HepG2 (cell line): Measurements from ENCODE around the gene STARD13. TPM values are rescaled to one million over a fixed set of nuclear protein-coding genes. Genes with fewer than 3 reads are reported as not detected.

Experiments
- DNMT3B ChIP-seq: conservative IDR thresholded peaks from 2 replicates; pipeline ENCODE4 v1.6.1; 2016; ENCODE audit warnings: missing biosample characterization, control low read depth
- ELF1 ChIP-seq: sonication (generic); formaldehyde crosslinking; IDR thresholded peaks from 2 replicates; pipeline ENCODE4 v1.4.0; 2020; ENCODE audit warnings: missing genetic modification reagents
- ETV5 ChIP-seq: IDR thresholded peaks from 2 replicates; pipeline ENCODE4 v1.6.1; 2018; ENCODE audit warnings: missing biosample characterization, missing genetic modification reagents, inconsistent platforms, borderline replicate concordance
- GLI4 ChIP-seq: sonication (generic); formaldehyde crosslinking; IDR thresholded peaks from 2 replicates; pipeline ENCODE4 v1.5.1; 2020; ENCODE audit warnings: missing genetic modification reagents, mild to moderate bottlenecking, moderate library complexity, borderline replicate concordance
- JARID2 ChIP-seq: sonication (generic); formaldehyde crosslinking; IDR thresholded peaks from 2 replicates; pipeline ENCODE4 v1.8.1; 2023; ENCODE audit warnings: missing genetic modification reagents, inconsistent platforms; ENCODE audit not compliant: insufficient replicate concordance
- SP2 ChIP-seq: sonication (generic); formaldehyde crosslinking; IDR thresholded peaks from 2 replicates; pipeline ENCODE4 v1.5.1; 2020; ENCODE audit warnings: mild to moderate bottlenecking, missing genetic modification reagents
- SP5 ChIP-seq: IDR thresholded peaks from 2 replicates; pipeline ENCODE4 v1.6.1; 2016; ENCODE audit warnings: low read depth, borderline replicate concordance
- TBX2 ChIP-seq: sonication (generic); formaldehyde crosslinking; IDR thresholded peaks from 2 replicates; pipeline ENCODE4 v1.5.0; 2020; ENCODE audit warnings: missing genetic modification reagents, mild to moderate bottlenecking, borderline replicate concordance
- ZKSCAN8 ChIP-seq: IDR thresholded peaks from 2 replicates; pipeline ENCODE4 v1.6.1; 2016; ENCODE audit warnings: borderline replicate concordance, missing genetic modification reagents, missing compliant biosample characterization
- ZNF30 ChIP-seq: sonication (generic); formaldehyde crosslinking; IDR thresholded peaks from 2 replicates; pipeline ENCODE4 v1.5.0; 2020; ENCODE audit warnings: mild to moderate bottlenecking, missing genetic modification reagents
- ZNF317 ChIP-seq: sonication (generic); formaldehyde crosslinking; IDR thresholded peaks from 2 replicates; pipeline ENCODE4 v1.5.0; 2020; ENCODE audit warnings: mild to moderate bottlenecking, missing genetic modification reagents
- ZNF572 ChIP-seq: sonication (generic); formaldehyde crosslinking; IDR thresholded peaks from 2 replicates; pipeline ENCODE4 v1.5.1; 2020; ENCODE audit warnings: mild to moderate bottlenecking, missing genetic modification reagents
- ZNF670 ChIP-seq: sonication (generic); formaldehyde crosslinking; IDR thresholded peaks from 2 replicates; pipeline ENCODE4 v1.8.0; 2022; ENCODE audit warnings: mild to moderate bottlenecking, missing genetic modification reagents, borderline replicate concordance
- ZNF775 ChIP-seq: sonication (generic); formaldehyde crosslinking; IDR thresholded peaks from 2 replicates; pipeline ENCODE4 v1.4.0; 2020; ENCODE audit warnings: missing genetic modification reagents, mild to moderate bottlenecking, moderate library complexity, borderline replicate concordance
- polyA plus RNA-seq, 8 experiments: library from polyadenylated mRNA; depleted of rRNA in 3 of 8; stranded (reverse) in 7 of 8; unstranded in 1 of 8; fragments of >200 nt; fragmentation: Illumina TruSeq in 4 of 8; extraction: Trizol in 4 of 8; gene quantifications; 2 replicates each; pipeline versions ENCODE4 v1.2.1 to v1.2.3, GENCODE V29; 2011 to 2016; ENCODE audit warnings: low read depth in 4 of 8, missing spikeins in 1 of 8, mixed read lengths in 1 of 8; ENCODE audit not compliant: insufficient read depth in 1 of 8
- total RNA-seq, 5 experiments: library from RNA; depleted of rRNA; stranded (reverse); fragments of >200 nt; fragmentation: Illumina TruSeq; extraction: Trizol; gene quantifications; 2 replicates each; pipeline ENCODE4 v1.2.3, GENCODE V29; 2016; ENCODE audit warnings: low read depth in 1 of 5
- TF ChIP-seq, protein P1 (sequence below): sonication (generic); formaldehyde crosslinking; IDR thresholded peaks from 2 replicates; pipeline ENCODE4 v1.4.0; 2020; ENCODE audit warnings: missing genetic modification reagents
- TF ChIP-seq, protein P2 (sequence below): sonication (generic); formaldehyde crosslinking; IDR thresholded peaks from 2 replicates; pipeline ENCODE4 v1.9.0; 2022; ENCODE audit warnings: low read depth, missing genetic modification reagents
- TF ChIP-seq, protein P3 (sequence below): sonication (generic); formaldehyde crosslinking; IDR thresholded peaks from 2 replicates; pipeline ENCODE4 v1.4.0; 2020; ENCODE audit warnings: missing genetic modification reagents
- TF ChIP-seq, protein P4 (sequence below): sonication (generic); formaldehyde crosslinking; IDR thresholded peaks from 2 replicates; pipeline ENCODE4 v1.5.1; 2020; ENCODE audit warnings: mild to moderate bottlenecking, missing genetic modification reagents

STARD13 gene
- total and polyA plus RNA-seq, 2 of the 13 experiments (the other 11 are each of a cell fraction or from before 2014, with no cell fraction given), result 12.8 to 14.3 TPM

DNA sequence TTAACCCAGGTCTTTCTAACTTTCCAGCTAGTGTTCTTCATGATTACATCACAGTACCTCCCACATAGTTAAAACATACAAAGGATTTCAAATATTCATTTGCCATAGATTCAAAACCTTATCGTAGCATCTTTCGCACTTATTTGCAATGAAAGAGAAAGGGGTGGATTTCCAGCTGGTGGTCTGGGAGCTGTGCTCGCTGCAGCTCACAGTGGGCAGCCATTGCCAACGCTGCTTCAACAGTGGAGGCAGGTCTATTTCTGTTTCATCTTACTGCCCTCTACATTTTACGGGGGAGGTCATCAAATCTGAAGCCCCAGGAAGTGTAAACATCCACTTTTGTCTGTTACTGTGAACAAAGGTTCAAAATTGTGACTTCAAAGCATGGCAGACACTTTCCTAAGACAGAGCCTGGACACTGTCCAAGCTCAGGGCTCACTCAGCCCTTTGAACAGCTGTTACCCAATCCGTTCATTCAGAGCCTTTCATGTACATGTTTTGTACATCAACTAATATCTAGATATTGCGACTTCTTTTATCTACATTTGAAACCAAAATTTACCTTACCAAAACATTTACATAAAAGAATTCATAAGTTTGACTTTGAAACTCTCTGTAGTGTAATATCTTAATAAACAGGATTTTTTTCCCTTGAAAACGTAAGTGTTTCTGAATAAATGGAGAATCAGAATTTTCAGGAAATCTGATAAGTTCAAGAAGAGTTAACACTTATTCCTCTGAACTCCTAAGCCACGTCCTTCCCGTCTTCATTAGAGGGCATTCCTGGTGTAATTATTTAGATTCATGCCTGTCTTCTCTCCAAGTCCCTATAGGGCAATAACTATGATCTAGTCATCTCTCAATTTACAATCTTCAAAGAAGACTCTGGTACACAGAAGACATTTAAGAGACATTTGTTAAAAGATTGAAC, 25.1 kb downstream of the STARD13 start (continued):
- TF ChIP-seq ZKSCAN8 (CRISPR knock-in tag) (peak; percentile 91; the same call in 1 of the 2 replicates), GLI4 (CRISPR knock-in tag) (no peak), SP5 (peak; percentile 74), ZNF670 (no peak), SP2 (CRISPR knock-in tag) (no peak), ZNF775 (no peak), ZNF30 (CRISPR knock-in tag) (no peak), ETV5 (CRISPR knock-in tag) (peak; percentile 96), TBX2 (CRISPR knock-in tag) (peak; percentile 99), DNMT3B (CRISPR knock-in tag) (0 out of 2 replicates have a peak, but pooled peaks have one; percentile 30), ZNF572 (CRISPR knock-in tag) (no peak), ELF1 (peak; percentile 51), JARID2 (CRISPR knock-in tag) (no peak), ZNF317 (CRISPR knock-in tag) (peak; percentile 86)
- TF ChIP-seq, protein P1, sequence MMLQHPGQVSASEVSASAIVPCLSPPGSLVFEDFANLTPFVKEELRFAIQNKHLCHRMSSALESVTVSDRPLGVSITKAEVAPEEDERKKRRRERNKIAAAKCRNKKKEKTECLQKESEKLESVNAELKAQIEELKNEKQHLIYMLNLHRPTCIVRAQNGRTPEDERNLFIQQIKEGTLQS (CRISPR knock-in tag), result 0 out of 2 replicates have a peak, but pooled peaks have one; percentile 21
- TF ChIP-seq, protein P2, sequence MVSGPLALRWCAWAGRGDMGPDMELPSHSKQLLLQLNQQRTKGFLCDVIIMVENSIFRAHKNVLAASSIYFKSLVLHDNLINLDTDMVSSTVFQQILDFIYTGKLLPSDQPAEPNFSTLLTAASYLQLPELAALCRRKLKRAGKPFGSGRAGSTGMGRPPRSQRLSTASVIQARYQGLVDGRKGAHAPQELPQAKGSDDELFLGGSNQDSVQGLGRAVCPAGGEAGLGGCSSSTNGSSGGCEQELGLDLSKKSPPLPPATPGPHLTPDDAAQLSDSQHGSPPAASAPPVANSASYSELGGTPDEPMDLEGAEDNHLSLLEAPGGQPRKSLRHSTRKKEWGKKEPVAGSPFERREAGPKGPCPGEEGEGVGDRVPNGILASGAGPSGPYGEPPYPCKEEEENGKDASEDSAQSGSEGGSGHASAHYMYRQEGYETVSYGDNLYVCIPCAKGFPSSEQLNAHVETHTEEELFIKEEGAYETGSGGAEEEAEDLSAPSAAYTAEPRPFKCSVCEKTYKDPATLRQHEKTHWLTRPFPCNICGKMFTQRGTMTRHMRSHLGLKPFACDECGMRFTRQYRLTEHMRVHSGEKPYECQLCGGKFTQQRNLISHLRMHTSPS (CRISPR knock-in tag), result peak; percentile 55
- TF ChIP-seq, protein P3, sequence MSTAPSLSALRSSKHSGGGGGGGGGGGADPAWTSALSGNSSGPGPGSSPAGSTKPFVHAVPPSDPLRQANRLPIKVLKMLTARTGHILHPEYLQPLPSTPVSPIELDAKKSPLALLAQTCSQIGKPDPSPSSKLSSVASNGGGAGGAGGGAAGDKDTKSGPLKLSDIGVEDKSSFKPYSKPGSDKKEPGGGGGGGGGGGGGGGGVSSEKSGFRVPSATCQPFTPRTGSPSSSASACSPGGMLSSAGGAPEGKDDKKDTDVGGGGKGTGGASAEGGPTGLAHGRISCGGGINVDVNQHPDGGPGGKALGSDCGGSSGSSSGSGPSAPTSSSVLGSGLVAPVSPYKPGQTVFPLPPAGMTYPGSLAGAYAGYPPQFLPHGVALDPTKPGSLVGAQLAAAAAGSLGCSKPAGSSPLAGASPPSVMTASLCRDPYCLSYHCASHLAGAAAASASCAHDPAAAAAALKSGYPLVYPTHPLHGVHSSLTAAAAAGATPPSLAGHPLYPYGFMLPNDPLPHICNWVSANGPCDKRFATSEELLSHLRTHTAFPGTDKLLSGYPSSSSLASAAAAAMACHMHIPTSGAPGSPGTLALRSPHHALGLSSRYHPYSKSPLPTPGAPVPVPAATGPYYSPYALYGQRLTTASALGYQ (CRISPR knock-in tag), result peak; percentile 96
- TF ChIP-seq, protein P4, sequence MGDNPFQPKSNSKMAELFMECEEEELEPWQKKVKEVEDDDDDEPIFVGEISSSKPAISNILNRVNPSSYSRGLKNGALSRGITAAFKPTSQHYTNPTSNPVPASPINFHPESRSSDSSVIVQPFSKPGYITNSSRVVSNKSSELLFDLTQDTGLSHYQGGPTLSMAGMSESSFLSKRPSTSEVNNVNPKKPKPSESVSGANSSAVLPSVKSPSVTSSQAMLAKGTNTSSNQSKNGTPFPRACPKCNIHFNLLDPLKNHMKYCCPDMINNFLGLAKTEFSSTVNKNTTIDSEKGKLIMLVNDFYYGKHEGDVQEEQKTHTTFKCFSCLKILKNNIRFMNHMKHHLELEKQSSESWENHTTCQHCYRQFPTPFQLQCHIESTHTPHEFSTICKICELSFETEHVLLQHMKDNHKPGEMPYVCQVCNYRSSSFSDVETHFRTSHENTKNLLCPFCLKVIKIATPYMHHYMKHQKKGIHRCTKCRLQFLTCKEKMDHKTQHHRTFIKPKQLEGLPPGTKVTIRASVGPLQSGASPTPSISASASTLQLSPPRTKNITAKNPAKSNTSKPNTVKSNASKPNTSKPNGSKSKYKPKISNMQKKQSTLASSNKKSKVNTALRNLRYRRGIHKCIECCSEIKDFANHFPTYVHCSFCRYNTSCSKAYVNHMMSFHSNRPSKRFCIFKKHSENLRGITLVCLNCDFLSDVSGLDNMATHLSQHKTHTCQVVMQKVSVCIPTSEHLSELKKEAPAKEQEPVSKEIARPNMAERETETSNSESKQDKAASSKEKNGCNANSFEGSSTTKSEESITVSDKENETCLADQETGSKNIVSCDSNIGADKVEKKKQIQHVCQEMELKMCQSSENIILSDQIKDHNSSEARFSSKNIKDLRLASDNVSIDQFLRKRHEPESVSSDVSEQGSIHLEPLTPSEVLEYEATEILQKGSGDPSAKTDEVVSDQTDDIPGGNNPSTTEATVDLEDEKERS, result peak; percentile 63; the same call in 1 of the 2 replicates
